H1 (cell line): ENCODE data around the gene SDHAF2. TPM values are rescaled to one million over a fixed set of nuclear protein-coding genes. Genes with fewer than 3 reads are reported as not detected.

Experiments used
- ATF2 ChIP-seq: IDR thresholded peaks from 2 replicates; pipeline ENCODE4 v1.6.1; 2012; ENCODE audit warnings: low read length, inconsistent platforms
- CHD2 ChIP-seq: IDR thresholded peaks from 2 replicates; pipeline ENCODE4 v1.6.1; 2012; ENCODE audit warnings: low read length, improper control_type of control experiment
- CTBP2 ChIP-seq: IDR thresholded peaks from 2 replicates; pipeline ENCODE4 v1.7.0; 2011; ENCODE audit warnings: borderline replicate concordance, mild to moderate bottlenecking, moderate library complexity, mixed read lengths, low read length; ENCODE audit not compliant: insufficient read depth, insufficient read length
- CTCF ChIP-seq, 3 experiments: IDR thresholded peaks; 1 replicate in 2 of 3; 2 replicates in 1 of 3; pipeline versions ENCODE4 v1.5.1 to v1.6.1; 2011; ENCODE audit warnings: low read length in 3 of 3, mild to moderate bottlenecking in 3 of 3, inconsistent platforms in 2 of 3, low read depth in 1 of 3, moderate library complexity in 1 of 3; ENCODE audit not compliant: insufficient read depth in 1 of 3; ENCODE audit errors: control extremely low read depth in 1 of 3
- E2F6 ChIP-seq: IDR thresholded peaks from 2 replicates; pipeline ENCODE4 v1.6.1; 2012; ENCODE audit warnings: inconsistent platforms
- GABPA ChIP-seq: IDR thresholded peaks from 2 replicates; pipeline ENCODE4 v1.6.1; 2011; ENCODE audit warnings: mild to moderate bottlenecking, low read length, moderate library complexity, borderline replicate concordance; ENCODE audit not compliant: insufficient read depth
- RNF2 ChIP-seq: fragments of 200-900, 300-1000 bp; sonication (generic); IDR thresholded peaks from 2 replicates; pipeline ENCODE4 v1.7.1; 2016; ENCODE audit warnings: borderline replicate concordance, low read depth, mild to moderate bottlenecking, antibody characterized with exemption, low read length; ENCODE audit not compliant: poor library complexity, severe bottlenecking; ENCODE audit errors: missing control alignments
- SIRT6 ChIP-seq: IDR thresholded peaks from one replicate; pipeline ENCODE4 v1.7.1; 2012; ENCODE audit warnings: low read length, inconsistent platforms
- polyA plus RNA-seq, 7 experiments: library from polyadenylated mRNA; depleted of rRNA in 3 of 7; stranded (reverse) in 5 of 7; unstranded in 2 of 7; fragments of >200 nt in 5 of 7; fragments of 200-250 nt in 2 of 7; gene quantifications; 1 replicate in 5 of 7; 2 replicates in 1 of 7; 4 replicates in 1 of 7; pipeline versions ENCODE4 v1.2.1 to v1.2.3, GENCODE V29; 2011 to 2013; ENCODE audit warnings: missing spikeins in 2 of 7, mixed read lengths in 2 of 7
- total RNA-seq: library from RNA; stranded (reverse); fragmentation: NEBNext Ultra II Directional; extraction: Animal tissue kit (Norgen Biotek cat#: 25700); gene quantifications from 2 replicates; pipeline ENCODE4 v1.2.1, GENCODE V29; 2021

Gene SDHAF2
- total and polyA plus RNA-seq, 2 of the 8 experiments (the other 6 are each of a cell fraction or from before 2014, with no cell fraction given): 41.0 to 114 TPM

- TF ChIP-seq CTBP2 (no peak), GABPA (no peak), E2F6 (no peak), SIRT6 (no peak), ATF2 (no peak), CTCF (IDR thresholded peaks at IDR 0.05; ENCODE audit: control extremely low read depth in 1 of 3, insufficient read depth in 1 of 3, low read depth in 1 of 3, low read length in 3 of 3) (no peak), CHD2 (no peak), RNF2 (no peak)
Measured at GRCh38 chr11:61413496-61413895, 16.4 kb upstream of the SDHAF2 start (continued).
